Esophagus muscularis mucosa (tissue), 4 donors: ENCODE data around the gene SERPING1. TPM values are rescaled to one million over a fixed set of nuclear protein-coding genes. Genes with fewer than 3 reads are reported as not detected.
A peak's percentile ranks its signal among the peaks of the same experiment; 100 is the strongest.

ENCODE experiments used
- DNase-seq: peaks from one replicate; pipeline ENCODE4 v3.0.0-alpha.2; 2017; ENCODE audit errors: extremely low spot score
- H3K27ac ChIP-seq, 4 donors: fragments of 200-600 bp; sonication (generic); replicated peaks in 1 of 4; 1 replicate in 3 of 4; 2 replicates in 1 of 4; pipeline ENCODE4 v1.5.1; 2016 to 2019; ENCODE audit warnings: mild to moderate bottlenecking in 1 of 4
- H3K27me3 ChIP-seq, 4 donors: fragments of 200-600 bp; sonication (generic); one replicate each; pipeline versions ENCODE4 v1.5.1 to v1.6.0; 2016 to 2019
- H3K36me3 ChIP-seq, 4 donors: fragments of 200-600 bp; sonication (generic); one replicate each; pipeline ENCODE4 v1.5.1; 2016 to 2019
- H3K4me1 ChIP-seq, 4 donors: fragments of 200-600 bp; sonication (generic); one replicate each; pipeline ENCODE4 v1.5.1; 2016 to 2019
- H3K4me3 ChIP-seq, 4 donors: fragments of 200-600 bp; sonication (generic); 1 replicate in 2 of 4; 2 replicates in 2 of 4; pipeline ENCODE4 v1.5.1; 2016 to 2019; ENCODE audit warnings: mild to moderate bottlenecking in 4 of 4, moderate library complexity in 1 of 4
- H3K9me3 ChIP-seq, 4 donors: fragments of 200-600 bp; sonication (generic); 1 replicate in 3 of 4; 2 replicates in 1 of 4; pipeline ENCODE4 v1.5.1; 2016 to 2019
- EP300 ChIP-seq: sonication (generic); formaldehyde crosslinking; IDR thresholded peaks from one replicate; pipeline ENCODE4 v1.6.1; 2017; ENCODE audit warnings: antibody characterized with exemption
- POLR2A ChIP-seq: fragments of 450-650 bp; IDR thresholded peaks from one replicate; pipeline ENCODE4 v1.6.1; 2017; ENCODE audit warnings: antibody characterized with exemption, moderate library complexity, mild to moderate bottlenecking, low read depth
- POLR2AphosphoS5 ChIP-seq, 2 donors: sonication (generic); formaldehyde crosslinking; IDR thresholded peaks; one replicate each; pipeline ENCODE4 v1.6.1; 2017; ENCODE audit warnings: antibody characterized with exemption in 2 of 2
- WGBS: methylation state at CpG from one replicate; pipeline ENCODE4 v1.1.5; 2018; 5-methylcytosine and 5-hydroxymethylcytosine counted together
- intact Hi-C: fragments of 100-400 bp; cut with DNase I; formaldehyde crosslinking; loops from one replicate; pipeline ENCODE4 v1.15.1; 2023
- total RNA-seq, 4 donors: library from RNA; depleted of rRNA; stranded (reverse); fragments of >200 nt; gene quantifications; one replicate each; pipeline versions ENCODE4 v1.1.0 to v1.2.1, GENCODE V29; 2016
- TF ChIP-seq, protein P1 (sequence below), 3 experiments: fragments of 200-600 bp in 2 of 3; fragments of 450-650 bp in 1 of 3; sonication (generic) in 2 of 3; IDR thresholded peaks; one replicate each; pipeline ENCODE4 v1.5.1; 2017 to 2019; ENCODE audit warnings: antibody characterized with exemption in 3 of 3, mild to moderate bottlenecking in 2 of 3, moderate library complexity in 1 of 3

Gene SERPING1
- total RNA-seq, 4 donors from 2014 or later: 290 to 585 (median 569) TPM

- no peaks in the 10 kb centered on the region for H3K9me3 ChIP-seq
- TF ChIP-seq, protein P1, sequence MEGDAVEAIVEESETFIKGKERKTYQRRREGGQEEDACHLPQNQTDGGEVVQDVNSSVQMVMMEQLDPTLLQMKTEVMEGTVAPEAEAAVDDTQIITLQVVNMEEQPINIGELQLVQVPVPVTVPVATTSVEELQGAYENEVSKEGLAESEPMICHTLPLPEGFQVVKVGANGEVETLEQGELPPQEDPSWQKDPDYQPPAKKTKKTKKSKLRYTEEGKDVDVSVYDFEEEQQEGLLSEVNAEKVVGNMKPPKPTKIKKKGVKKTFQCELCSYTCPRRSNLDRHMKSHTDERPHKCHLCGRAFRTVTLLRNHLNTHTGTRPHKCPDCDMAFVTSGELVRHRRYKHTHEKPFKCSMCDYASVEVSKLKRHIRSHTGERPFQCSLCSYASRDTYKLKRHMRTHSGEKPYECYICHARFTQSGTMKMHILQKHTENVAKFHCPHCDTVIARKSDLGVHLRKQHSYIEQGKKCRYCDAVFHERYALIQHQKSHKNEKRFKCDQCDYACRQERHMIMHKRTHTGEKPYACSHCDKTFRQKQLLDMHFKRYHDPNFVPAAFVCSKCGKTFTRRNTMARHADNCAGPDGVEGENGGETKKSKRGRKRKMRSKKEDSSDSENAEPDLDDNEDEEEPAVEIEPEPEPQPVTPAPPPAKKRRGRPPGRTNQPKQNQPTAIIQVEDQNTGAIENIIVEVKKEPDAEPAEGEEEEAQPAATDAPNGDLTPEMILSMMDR (IDR thresholded peaks at IDR 0.05): no peak
- TF ChIP-seq EP300 (no peak), POLR2A (no peak), POLR2AphosphoS5 (IDR thresholded peaks at IDR 0.05) (no peak)
- intact Hi-C loops: loop anchor here (2.0 kb wide), 1 partner anchor 19 kb away; no protein-coding TSS in a partner anchor
Observed at GRCh38 chr11:57588046-57588710, 9.3 kb upstream of the SERPING1 start.

GRCh38 chr11:57596266-57596885, 1.1 kb upstream of the SERPING1 start:
- TF ChIP-seq POLR2A (no peak), EP300 (no peak), POLR2AphosphoS5 (IDR thresholded peaks at IDR 0.05) (no peak)
- TF ChIP-seq, protein P1 (IDR thresholded peaks at IDR 0.05): no peak
- intact Hi-C loops: no loop called here
- DNase-seq: no peak
- Histone ChIP-seq H3K4me1 (peaks cover 6 to 29% (median 27%) of the 10 kb centered on the region in 4 donors), H3K27ac (peak overlapping the region; percentile 86 to 94 (median 88)), H3K9me3 (no peaks in the 10 kb centered on the region), H3K36me3 (peaks cover 0 to 10% (median 4%) of the 10 kb centered on the region in 4 donors), H3K27me3 (no peaks in the 10 kb centered on the region), H3K4me3 (no peak overlapping the region)
- WGBS: 89% methylated on average over 5 of the region's 5 CpGs

More at GRCh38 chr11:57588046-57588710, 9.3 kb upstream of the SERPING1 start:
- no peak for DNase-seq
- no peak overlapping the region for H3K4me3 ChIP-seq
- H3K36me3 ChIP-seq: no peaks in the 10 kb centered on the region
- WGBS: 84% methylated on average over 3 of the region's 3 CpGs
- no peaks in the 10 kb centered on the region for H3K27me3 ChIP-seq
- no peak overlapping the region for H3K27ac ChIP-seq
- H3K4me1 ChIP-seq: no peaks in the 10 kb centered on the region

- H3K36me3 ChIP-seq: peaks cover 0 to 26% (median 16%) of the 10 kb centered on the region in 4 donors
- 1% methylated on average over 22 of the region's 33 CpGs for WGBS
- no peak for DNase-seq
- peaks cover 6 to 29% (median 27%) of the 10 kb centered on the region in 4 donors for H3K4me1 ChIP-seq
- H3K27me3 ChIP-seq: no peaks in the 10 kb centered on the region
- peak overlapping the region; percentile 66 to 77 (median 67) for H3K4me3 ChIP-seq
- TF ChIP-seq POLR2A (no peak), POLR2AphosphoS5 (IDR thresholded peaks at IDR 0.05) (peak in 1 of 2 donors; percentile 38), EP300 (peak; percentile 8)
- TF ChIP-seq, protein P1 (IDR thresholded peaks at IDR 0.05): no peak
- H3K27ac ChIP-seq: peak overlapping the region; percentile 86 to 94 (median 88)
- intact Hi-C loops: no loop called here
- no peaks in the 10 kb centered on the region for H3K9me3 ChIP-seq
Observed at GRCh38 chr11:57597916-57598830, 688 bp downstream of the SERPING1 start.

DNA sequence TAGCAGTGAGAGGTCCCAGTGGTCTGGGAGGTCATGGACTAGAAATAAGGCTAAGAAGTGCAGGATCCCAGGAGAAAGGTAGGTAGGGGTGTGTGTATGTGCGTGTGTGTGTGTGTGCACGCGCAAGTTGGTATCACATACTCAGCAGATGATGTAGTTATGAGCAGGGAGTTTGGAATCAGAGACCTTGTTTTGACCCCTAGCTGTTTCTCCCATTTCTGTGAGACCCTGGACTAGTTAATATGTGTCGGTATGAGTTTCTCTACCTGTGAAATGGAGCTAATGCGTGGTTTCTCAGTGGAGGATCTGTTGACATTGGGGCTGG, 1.3 kb downstream of the SERPING1 start:
- TF ChIP-seq POLR2A: no peak
- no peak for TF ChIP-seq EP300
- TF ChIP-seq, protein P1 (IDR thresholded peaks at IDR 0.05): no peak
- no peak for TF ChIP-seq POLR2AphosphoS5 (IDR thresholded peaks at IDR 0.05)
- no peaks in the 10 kb centered on the region for H3K9me3 ChIP-seq
- intact Hi-C loops: no loop called here
- peaks cover 6 to 29% (median 27%) of the 10 kb centered on the region in 4 donors for H3K4me1 ChIP-seq
- 43% methylated on average over 5 of the region's 5 CpGs for WGBS
- H3K27me3 ChIP-seq: no peaks in the 10 kb centered on the region
- no peak for DNase-seq
- peaks cover 0 to 32% (median 17%) of the 10 kb centered on the region in 4 donors for H3K36me3 ChIP-seq
- peak overlapping the region; percentile 66 to 77 (median 67) for H3K4me3 ChIP-seq
- H3K27ac ChIP-seq: peak overlapping the region; percentile 86 to 94 (median 88)
